ENCODE data around the gene RUNDC1. TPM values are rescaled to one million over a fixed set of nuclear protein-coding genes. Genes with fewer than 3 reads are reported as not detected.

Gene RUNDC1
- total and polyA plus RNA-seq, 2 experiments from 2014 or later = 6.1 to 11.9 TPM

- Histone ChIP-seq H3K79me2 (replicated peaks; ENCODE audit: insufficient read depth) (no peaks in the 10 kb centered on the region), H3K9me2 (ENCODE audit: insufficient read depth) (no peaks in the 10 kb centered on the region), H3K4me1 (ENCODE audit: insufficient read depth) (peaks cover 43% of the 10 kb centered on the region), H3K36me3 (ENCODE audit: insufficient read depth) (no peaks in the 10 kb centered on the region; the same call in 1 of the 2 replicates), H2AFZ (peak overlapping the region; percentile 19; the same call in 1 of the 2 replicates), H3K27ac (ENCODE audit: low read depth) (peak overlapping the region; percentile 92), H3K4me2 (peak overlapping the region; percentile 45), H3K27me3 (ENCODE audit: insufficient read depth) (no peaks in the 10 kb centered on the region), H3K4me3 (0 out of 2 replicates have a peak overlapping the region, but pooled peaks have one; percentile 23), H3F3A (replicated peaks; ENCODE audit: low read depth) (peaks cover 13% of the 10 kb centered on the region; the same call in 1 of the 2 replicates), H4K20me1 (replicated peaks; ENCODE audit: insufficient read depth) (no peaks in the 10 kb centered on the region)
- peak; percentile 59; the same call in 1 of the 2 replicates for TF ChIP-seq ZNF462 (CRISPR knock-in tag; IDR thresholded peaks at IDR 0.05)
- no peak for TF ChIP-seq JUNB (IDR thresholded peaks at IDR 0.05; ENCODE audit: unreplicated experiment)
- peak in 1 of 2 experiments; percentile 31; a peak in 2 of 4 replicates for TF ChIP-seq CTCF (conservative IDR thresholded peaks at IDR 0.05; ENCODE audit: low read depth in 2 of 2)
- Mint-ChIP-seq H3K4me1 (peaks cover 51% of the 10 kb centered on the region), H3K9me3 (no peaks in the 10 kb centered on the region), H3K27me3 (ENCODE audit: insufficient read depth, low read depth, poor library complexity) (peaks cover 12% of the 10 kb centered on the region), H3K27ac (peak overlapping the region; percentile 93), H3K4me3 (peak overlapping the region; percentile 36), H3K36me3 (ENCODE audit: low read depth) (peaks cover 13% of the 10 kb centered on the region)
- ATAC-seq = peak; percentile 74
- DNase-seq (ENCODE audit: low spot score) = peak; percentile 47
These were observed 61.8 kb downstream of the RUNDC1 start for GRCh38 chr17:43042025-43042628.

Small RNA genes within 50 kb of the gene (small RNA-seq; reads per million reads assigned to genes)
- gene AARSD1 (ENCODE audit: low replicate concordance) (not detected), gene RF00561 (ENCODE audit: low replicate concordance) (not detected)

Other genes with a start within 250 kb of the RUNDC1 start
- 16.3 and 16.9 TPM in 2 replicates for gene EZH1, start 235.5 kb upstream of the RUNDC1 start, total RNA-seq (2014; rRNA removed; shearing (Covaris generic))
- 17.5 and 18.0 TPM in 2 replicates for gene EZH1, start 235.5 kb upstream of the RUNDC1 start, polyA plus RNA-seq (2016; fragmentation: Nextera tagmentation; extraction: Ambion mirVana)
- gene RAMP2, start 219.3 kb upstream of the RUNDC1 start, total RNA-seq (2014; rRNA removed; shearing (Covaris generic)) = 2.6 and 8.8 TPM in 2 replicates
- 28.3 and 29.5 TPM in 2 replicates for gene RAMP2, start 219.3 kb upstream of the RUNDC1 start, polyA plus RNA-seq (2016; fragmentation: Nextera tagmentation; extraction: Ambion mirVana)
- gene VPS25, start 207.1 kb upstream of the RUNDC1 start, total RNA-seq (2014; rRNA removed; shearing (Covaris generic)) = 110 and 129 TPM in 2 replicates
- gene VPS25, start 207.1 kb upstream of the RUNDC1 start, polyA plus RNA-seq (2016; fragmentation: Nextera tagmentation; extraction: Ambion mirVana) = 93.5 and 105 TPM in 2 replicates
- gene WNK4, start 200.0 kb upstream of the RUNDC1 start, total RNA-seq (2014; rRNA removed; shearing (Covaris generic)) = 0.10 and 0.54 TPM in 2 replicates
- 0.65 and 0.83 TPM in 2 replicates for gene WNK4, start 200.0 kb upstream of the RUNDC1 start, polyA plus RNA-seq (2016; fragmentation: Nextera tagmentation; extraction: Ambion mirVana)
- 57.6 and 81.2 TPM in 2 replicates for gene COA3, start 181.9 kb upstream of the RUNDC1 start, total RNA-seq (2014; rRNA removed; shearing (Covaris generic))
- 123 and 138 TPM in 2 replicates for gene COA3, start 181.9 kb upstream of the RUNDC1 start, polyA plus RNA-seq (2016; fragmentation: Nextera tagmentation; extraction: Ambion mirVana)
- gene CNTD1, start 181.7 kb upstream of the RUNDC1 start, total RNA-seq (2014; rRNA removed; shearing (Covaris generic)) = not detected in 2 replicates
- gene CNTD1, start 181.7 kb upstream of the RUNDC1 start, polyA plus RNA-seq (2016; fragmentation: Nextera tagmentation; extraction: Ambion mirVana) = 0.80 and 1.1 TPM in 2 replicates
- gene BECN1, start 156.3 kb upstream of the RUNDC1 start, total RNA-seq (2014; rRNA removed; shearing (Covaris generic)) = 54.8 and 57.2 TPM in 2 replicates
- 35.5 and 41.8 TPM in 2 replicates for gene BECN1, start 156.3 kb upstream of the RUNDC1 start, polyA plus RNA-seq (2016; fragmentation: Nextera tagmentation; extraction: Ambion mirVana)
- 178 and 201 TPM in 2 replicates for gene PSME3, start 147.2 kb upstream of the RUNDC1 start, total RNA-seq (2014; rRNA removed; shearing (Covaris generic))
- 85.2 and 93.5 TPM in 2 replicates for gene PSME3, start 147.2 kb upstream of the RUNDC1 start, polyA plus RNA-seq (2016; fragmentation: Nextera tagmentation; extraction: Ambion mirVana)
- 5.7 and 5.8 TPM in 2 replicates for gene AOC2, start 136.0 kb upstream of the RUNDC1 start, total RNA-seq (2014; rRNA removed; shearing (Covaris generic))
- 2.0 and 2.1 TPM in 2 replicates for gene AOC2, start 136.0 kb upstream of the RUNDC1 start, polyA plus RNA-seq (2016; fragmentation: Nextera tagmentation; extraction: Ambion mirVana)
- gene AOC3, start 129.4 kb upstream of the RUNDC1 start, total RNA-seq (2014; rRNA removed; shearing (Covaris generic)) = 1.4 and 1.6 TPM in 2 replicates
- gene AOC3, start 129.4 kb upstream of the RUNDC1 start, polyA plus RNA-seq (2016; fragmentation: Nextera tagmentation; extraction: Ambion mirVana) = 1.7 and 2.6 TPM in 2 replicates
- gene G6PC1, start 79.8 kb upstream of the RUNDC1 start, total RNA-seq (2014; rRNA removed; shearing (Covaris generic)) = not detected in 2 replicates
- gene G6PC1, start 79.8 kb upstream of the RUNDC1 start, polyA plus RNA-seq (2016; fragmentation: Nextera tagmentation; extraction: Ambion mirVana) = not detected in 2 replicates
- 25.7 and 28.4 TPM in 2 replicates for gene AARSD1, start 16.1 kb upstream of the RUNDC1 start, total RNA-seq (2014; rRNA removed; shearing (Covaris generic))
- 69.6 and 74.4 TPM in 2 replicates for gene AARSD1, start 16.1 kb upstream of the RUNDC1 start, polyA plus RNA-seq (2016; fragmentation: Nextera tagmentation; extraction: Ambion mirVana)
- gene PTGES3L, start 485 bp upstream of the RUNDC1 start, total RNA-seq (2014; rRNA removed; shearing (Covaris generic)) = 2.3 and 7.7 TPM in 2 replicates
- 2.0 and 2.5 TPM in 2 replicates for gene PTGES3L, start 485 bp upstream of the RUNDC1 start, polyA plus RNA-seq (2016; fragmentation: Nextera tagmentation; extraction: Ambion mirVana)
- 1,307 and 1,784 TPM in 2 replicates for gene RPL27, start 17.9 kb downstream of the RUNDC1 start, total RNA-seq (2014; rRNA removed; shearing (Covaris generic))
- 2,722 and 2,793 TPM in 2 replicates for gene RPL27, start 17.9 kb downstream of the RUNDC1 start, polyA plus RNA-seq (2016; fragmentation: Nextera tagmentation; extraction: Ambion mirVana)
- 2.3 and 3.3 TPM in 2 replicates for gene IFI35, start 26.2 kb downstream of the RUNDC1 start, total RNA-seq (2014; rRNA removed; shearing (Covaris generic))
- gene IFI35, start 26.2 kb downstream of the RUNDC1 start, polyA plus RNA-seq (2016; fragmentation: Nextera tagmentation; extraction: Ambion mirVana) = 1.5 and 1.8 TPM in 2 replicates
- 227 and 300 TPM in 2 replicates for gene VAT1, start 41.8 kb downstream of the RUNDC1 start, total RNA-seq (2014; rRNA removed; shearing (Covaris generic))
- 233 and 267 TPM in 2 replicates for gene VAT1, start 41.8 kb downstream of the RUNDC1 start, polyA plus RNA-seq (2016; fragmentation: Nextera tagmentation; extraction: Ambion mirVana)
- 20.8 and 22.9 TPM in 2 replicates for gene RND2, start 44.7 kb downstream of the RUNDC1 start, total RNA-seq (2014; rRNA removed; shearing (Covaris generic))
- 18.5 and 20.4 TPM in 2 replicates for gene RND2, start 44.7 kb downstream of the RUNDC1 start, polyA plus RNA-seq (2016; fragmentation: Nextera tagmentation; extraction: Ambion mirVana)
- 31.9 and 45.9 TPM in 2 replicates for gene BRCA1, start 144.8 kb downstream of the RUNDC1 start, total RNA-seq (2014; rRNA removed; shearing (Covaris generic))
- 37.8 and 43.2 TPM in 2 replicates for gene BRCA1, start 144.8 kb downstream of the RUNDC1 start, polyA plus RNA-seq (2016; fragmentation: Nextera tagmentation; extraction: Ambion mirVana)
- 32.3 and 36.8 TPM in 2 replicates for gene NBR1, start 190.6 kb downstream of the RUNDC1 start, total RNA-seq (2014; rRNA removed; shearing (Covaris generic))
- gene NBR1, start 190.6 kb downstream of the RUNDC1 start, polyA plus RNA-seq (2016; fragmentation: Nextera tagmentation; extraction: Ambion mirVana) = 10.1 and 12.6 TPM in 2 replicates
- gene TMEM106A, start 231.3 kb downstream of the RUNDC1 start, total RNA-seq (2014; rRNA removed; shearing (Covaris generic)) = 0.78 and 1.5 TPM in 2 replicates
- gene TMEM106A, start 231.3 kb downstream of the RUNDC1 start, polyA plus RNA-seq (2016; fragmentation: Nextera tagmentation; extraction: Ambion mirVana) = 1.1 and 2.4 TPM in 2 replicates
- gene CCDC200, start 248.1 kb downstream of the RUNDC1 start, total RNA-seq (2014; rRNA removed; shearing (Covaris generic)) = not detected in 2 replicates
- gene CCDC200, start 248.1 kb downstream of the RUNDC1 start, polyA plus RNA-seq (2016; fragmentation: Nextera tagmentation; extraction: Ambion mirVana) = 0.31 TPM in 1 of 2 replicates, not detected in the other

Data from GM23338 (cell line).